ENCODE data around the gene LRRC73. TPM values are rescaled to one million over a fixed set of nuclear protein-coding genes. Genes with fewer than 3 reads are reported as not detected.

Gene LRRC73
- total and polyA plus RNA-seq, 2 of the 8 experiments (the other 6 are each of a cell fraction or from before 2014, with no cell fraction given): 0.24 to 0.26 TPM

- DNase-seq (ENCODE audit: low read depth in 1 of 2, low spot score in 2 of 2): no peak
- Histone ChIP-seq H4K5ac (ENCODE audit: insufficient read length, low read depth, low read length) (no peak overlapping the region), H4K8ac (ENCODE audit: extremely low read depth, insufficient read depth, low read length) (no peak overlapping the region), H3K4me1 (replicated peaks in 1 of 4; ENCODE audit: control insufficient read depth in 3 of 4, insufficient read depth in 4 of 4, low read length in 3 of 4) (peaks cover 0 to 4% (median 2%) of the 10 kb centered on the region in 4 experiments; a peak in 3 of 7 replicates), H4K91ac (replicated peaks; ENCODE audit: insufficient read length, low read length) (no peak overlapping the region), H2BK120ac (replicated peaks; ENCODE audit: low read depth, low read length) (no peak overlapping the region), H2BK12ac (ENCODE audit: low read depth, low read length) (no peak overlapping the region), H4K20me1 (replicated peaks in 1 of 2; ENCODE audit: control insufficient read depth in 1 of 2, insufficient read depth in 2 of 2, low read length in 2 of 2) (peaks cover 0 to 2% of the 10 kb centered on the region in 2 experiments), H3K27ac (ENCODE audit: low read depth, low read length) (no peak overlapping the region), H2BK15ac (ENCODE audit: low read length) (no peak overlapping the region), H3K23me2 (ENCODE audit: low read depth, low read length) (peaks cover 11% of the 10 kb centered on the region; the same call in 1 of the 2 replicates), H3K14ac (ENCODE audit: insufficient read length) (no peak overlapping the region), H2AFZ (ENCODE audit: low read length) (no peak overlapping the region), H3K56ac (replicated peaks; ENCODE audit: insufficient read length, low read depth, low read length) (no peak overlapping the region), H3K18ac (ENCODE audit: extremely low read depth, low read length) (no peak overlapping the region), H3K9ac (replicated peaks in 1 of 4; ENCODE audit: extremely low read depth in 1 of 4, low read depth in 3 of 4, low read length in 3 of 4) (no peak overlapping the region), H2AK5ac (ENCODE audit: low read depth, low read length) (no peak overlapping the region), H3K23ac (ENCODE audit: insufficient read length) (no peak overlapping the region), H2BK20ac (ENCODE audit: low read length) (no peak overlapping the region), H2BK5ac (ENCODE audit: low read depth, low read length) (no peak overlapping the region), H3K4ac (replicated peaks; ENCODE audit: insufficient read length, low read depth, low read length) (no peak overlapping the region), H3K79me1 (ENCODE audit: low read depth, low read length) (no peaks in the 10 kb centered on the region), H3K9me3 (ENCODE audit: insufficient read depth in 2 of 2, low read depth in 1 of 2, low read length in 1 of 2) (no peaks in the 10 kb centered on the region), H3K4me3 (ENCODE audit: extremely low read depth in 1 of 4, insufficient read depth in 2 of 4, low read depth in 3 of 4, low read length in 4 of 4) (no peak overlapping the region), H3K27me3 (replicated peaks in 1 of 4; ENCODE audit: control insufficient read depth in 3 of 4, extremely low read depth in 1 of 4, insufficient read depth in 3 of 4, low read length in 3 of 4) (peaks cover 7 to 25% (median 19%) of the 10 kb centered on the region in 4 experiments), H3K4me2 (ENCODE audit: insufficient read depth in 1 of 2, low read depth in 2 of 2, low read length in 2 of 2) (no peak overlapping the region), H3K79me2 (ENCODE audit: control insufficient read depth in 1 of 2, insufficient read depth in 2 of 2, low read length in 2 of 2) (no peaks in the 10 kb centered on the region), H3K36me3 (ENCODE audit: control insufficient read depth in 2 of 4, insufficient read depth in 4 of 4, low read length in 3 of 4) (no peaks in the 10 kb centered on the region; a peak in 1 of 8 replicates)
- no peak for FAIRE-seq
- POLR2A ChIA-PET (ENCODE audit: partially characterized antibody): interaction anchor here (1.0 to 4.3 kb wide), 3 partner anchors 8 to 60 kb away, joined by 3 to 43 read pairs (median 10); partner anchors contain the start of gene LRRC73
- CTCF ChIA-PET (ENCODE audit: partially characterized antibody): interaction anchor here (0.7 to 21.2 kb wide), 12 partner anchors 10 to 603 kb away, joined by 3 to 495 read pairs (median 6); partner anchors contain the start of genes LRRC73 and TJAP1
- WGBS, 2 experiments (ENCODE audit: extremely low coverage in 1 of 2, insufficient coverage in 1 of 2, insufficient read length in 1 of 2, insufficient replicate concordance in 2 of 2, low coverage in 1 of 2, low lambda C conversion rate in 2 of 2, missing lambda C conversion rate in 1 of 2): 79% methylated on average over 5 of the region's 9 CpGs; no CpG with 5 or more reads in 1 of the 2 experiments
- TF ChIP-seq TBP (IDR thresholded peaks at IDR 0.05; ENCODE audit: low read depth, low read length): no peak
- no peak for TF ChIP-seq HDAC2 (IDR thresholded peaks at IDR 0.05; ENCODE audit: borderline replicate concordance in 1 of 2, low read depth in 2 of 2, low read length in 2 of 2)
- TF ChIP-seq TAF7 (optimal IDR thresholded peaks at IDR 0.05; ENCODE audit: borderline replicate concordance, low read depth, low read length): no peak
- no peak for TF ChIP-seq CTBP2 (IDR thresholded peaks at IDR 0.05; ENCODE audit: borderline replicate concordance, insufficient read depth, insufficient read length, low read length)
- TF ChIP-seq MAFK (IDR thresholded peaks at IDR 0.05; ENCODE audit: low read depth, low read length): no peak
- TF ChIP-seq SP1 (IDR thresholded peaks at IDR 0.05; ENCODE audit: low read depth, low read length): no peak
- no peak for TF ChIP-seq HDAC6 (IDR thresholded peaks at IDR 0.05; ENCODE audit: low read depth, low read length)
- TF ChIP-seq SIRT6 (IDR thresholded peaks at IDR 0.05; ENCODE audit: low read length): no peak
- no peak for TF ChIP-seq KDM4A (IDR thresholded peaks at IDR 0.05; ENCODE audit: low read depth, low read length, severe bottlenecking)
- no peak for TF ChIP-seq SRF (IDR thresholded peaks at IDR 0.05; ENCODE audit: low read depth, low read length)
- no peak for TF ChIP-seq CTCF (IDR thresholded peaks at IDR 0.05; ENCODE audit: control extremely low read depth in 1 of 3, insufficient read depth in 1 of 3, low read depth in 1 of 3, low read length in 3 of 3)
Observed at GRCh38 chr6:43457643-43458042, 52.5 kb downstream of the LRRC73 start.
